Fibroblast of villous mesenchyme (primary cell): Measurements from ENCODE around the gene ZNF81. TPM values are rescaled to one million over a fixed set of nuclear protein-coding genes. Genes with fewer than 3 reads are reported as not detected.

ENCODE experiments used
- DNase-seq: peaks from one replicate; pipeline ENCODE4 v3.0.0-alpha.2; 2010; ENCODE audit warnings: low read depth
- H3K4me3 ChIP-seq: 2 replicates; pipeline ENCODE4 v1.5.1; 2011; ENCODE audit warnings: low read depth, mild to moderate bottlenecking, low read length
- CTCF ChIP-seq: IDR thresholded peaks from 2 replicates; pipeline ENCODE4 v1.5.1; 2012; ENCODE audit warnings: low read depth, mild to moderate bottlenecking, low read length; ENCODE audit not compliant: insufficient read depth
- total RNA-seq: library from RNA; depleted of rRNA; stranded (reverse); fragments of >200 nt; gene quantifications from 2 replicates; pipeline ENCODE4 v1.2.3, GENCODE V29; 2012

Gene ZNF81
- total RNA-seq, 1 donor: 9.1 TPM

- DNase-seq: peak; percentile 2
- no peak overlapping the region for H3K4me3 ChIP-seq
- TF ChIP-seq CTCF: no peak
Measured at GRCh38 chrX:47807548-47807947, 29.2 kb upstream of the ZNF81 start.

- no peak for TF ChIP-seq CTCF
- H3K4me3 ChIP-seq: no peak overlapping the region
- DNase-seq: no peak
Measured at GRCh38 chrX:47808904-47809788, 27.6 kb upstream of the ZNF81 start.

- H3K4me3 ChIP-seq: no peak overlapping the region
- DNase-seq: no peak
- peak; percentile 28 for TF ChIP-seq CTCF
Measured at GRCh38 chrX:47814851-47815250, 21.9 kb upstream of the ZNF81 start.

- no peak for TF ChIP-seq CTCF
- no peak for DNase-seq
Measured at GRCh38 chrX:47815901-47816845, 20.5 kb upstream of the ZNF81 start.

GRCh38 chrX:47817421-47817820 is 19.3 kb upstream of the ZNF81 start:
- no peak for DNase-seq
- no peak for TF ChIP-seq CTCF
- H3K4me3 ChIP-seq: no peak overlapping the region

More at GRCh38 chrX:47815901-47816845, 20.5 kb upstream of the ZNF81 start:
- no peak overlapping the region for H3K4me3 ChIP-seq

- no peak overlapping the region for H3K4me3 ChIP-seq
- no peak for TF ChIP-seq CTCF
- DNase-seq: no peak
Measured at GRCh38 chrX:47817897-47818296, 18.8 kb upstream of the ZNF81 start.
